Ascending aorta (tissue), 2 donors: ENCODE results near the gene TECTA. TPM values are rescaled to one million over a fixed set of nuclear protein-coding genes. Genes with fewer than 3 reads are reported as not detected.

Experiments
- DNase-seq, 2 donors: peaks; one replicate each; pipeline ENCODE4 v3.0.0-alpha.2; 2019; ENCODE audit warnings: low spot score in 2 of 2
- H3K27ac ChIP-seq, 2 donors: fragments of 200-600 bp; sonication (generic); one replicate each; pipeline ENCODE4 v1.5.1; 2016 to 2017; ENCODE audit warnings: mild to moderate bottlenecking in 1 of 2
- H3K27me3 ChIP-seq: fragments of 200-600 bp; sonication (generic); one replicate; pipeline ENCODE4 v1.5.1; 2017
- H3K36me3 ChIP-seq, 2 donors: fragments of 200-600 bp; sonication (generic); one replicate each; pipeline ENCODE4 v1.5.1; 2016
- H3K4me1 ChIP-seq, 2 donors: fragments of 200-600 bp; sonication (generic); one replicate each; pipeline ENCODE4 v1.5.1; 2016 to 2017; ENCODE audit warnings: mild to moderate bottlenecking in 1 of 2
- H3K4me3 ChIP-seq, 2 donors: fragments of 200-600 bp; sonication (generic); one replicate each; pipeline ENCODE4 v1.5.1; 2016 to 2017; ENCODE audit warnings: mild to moderate bottlenecking in 1 of 2
- H3K9me3 ChIP-seq, 2 donors: fragments of 200-600 bp; sonication (generic); one replicate each; pipeline ENCODE4 v1.5.1; 2016
- intact Hi-C: fragments of 100-400 bp; cut with DNase I; formaldehyde crosslinking; loops from one replicate; pipeline ENCODE4 v1.15.1; 2023
- total RNA-seq: library from RNA; depleted of rRNA; stranded (reverse); fragments of >200 nt; gene quantifications from one replicate; pipeline ENCODE4 v1.1.0, GENCODE V29; 2016
- TF ChIP-seq, protein P1 (sequence below), 3 experiments: fragments of 200-600 bp in 2 of 3; fragments of 450-650 bp in 1 of 3; sonication (generic) in 2 of 3; IDR thresholded peaks; one replicate each; pipeline ENCODE4 v1.5.1; 2016 to 2019; ENCODE audit warnings: antibody characterized with exemption in 3 of 3, mild to moderate bottlenecking in 1 of 3, moderate library complexity in 1 of 3

TECTA gene
- total RNA-seq, 1 donor from 2014 or later: not detected

GRCh38 chr11:121091492-121092152 lies 9.4 kb upstream of the TECTA start:
- Histone ChIP-seq H3K36me3 (peaks cover 0 to 11% of the 10 kb centered on the region in 2 donors), H3K4me3 (no peak overlapping the region), H3K9me3 (no peaks in the 10 kb centered on the region), H3K4me1 (no peaks in the 10 kb centered on the region), H3K27ac (no peak overlapping the region), H3K27me3 (no peaks in the 10 kb centered on the region)
- intact Hi-C loops: no loop called here
- DNase-seq: no peak
- TF ChIP-seq, protein P1, sequence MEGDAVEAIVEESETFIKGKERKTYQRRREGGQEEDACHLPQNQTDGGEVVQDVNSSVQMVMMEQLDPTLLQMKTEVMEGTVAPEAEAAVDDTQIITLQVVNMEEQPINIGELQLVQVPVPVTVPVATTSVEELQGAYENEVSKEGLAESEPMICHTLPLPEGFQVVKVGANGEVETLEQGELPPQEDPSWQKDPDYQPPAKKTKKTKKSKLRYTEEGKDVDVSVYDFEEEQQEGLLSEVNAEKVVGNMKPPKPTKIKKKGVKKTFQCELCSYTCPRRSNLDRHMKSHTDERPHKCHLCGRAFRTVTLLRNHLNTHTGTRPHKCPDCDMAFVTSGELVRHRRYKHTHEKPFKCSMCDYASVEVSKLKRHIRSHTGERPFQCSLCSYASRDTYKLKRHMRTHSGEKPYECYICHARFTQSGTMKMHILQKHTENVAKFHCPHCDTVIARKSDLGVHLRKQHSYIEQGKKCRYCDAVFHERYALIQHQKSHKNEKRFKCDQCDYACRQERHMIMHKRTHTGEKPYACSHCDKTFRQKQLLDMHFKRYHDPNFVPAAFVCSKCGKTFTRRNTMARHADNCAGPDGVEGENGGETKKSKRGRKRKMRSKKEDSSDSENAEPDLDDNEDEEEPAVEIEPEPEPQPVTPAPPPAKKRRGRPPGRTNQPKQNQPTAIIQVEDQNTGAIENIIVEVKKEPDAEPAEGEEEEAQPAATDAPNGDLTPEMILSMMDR (IDR thresholded peaks at IDR 0.05): no peak

- no peak overlapping the region for H3K4me3 ChIP-seq
- H3K9me3 ChIP-seq: no peaks in the 10 kb centered on the region
- H3K36me3 ChIP-seq: no peaks in the 10 kb centered on the region
- no peaks in the 10 kb centered on the region for H3K4me1 ChIP-seq
- H3K27ac ChIP-seq: no peak overlapping the region
- TF ChIP-seq, protein P1 (IDR thresholded peaks at IDR 0.05): no peak
- DNase-seq: no peak
- intact Hi-C loops: no loop called here
- no peaks in the 10 kb centered on the region for H3K27me3 ChIP-seq
These were observed 5.5 kb upstream of the TECTA start for GRCh38 chr11:121095561-121095960.

GRCh38 chr11:121099364-121099763 lies 1.7 kb upstream of the TECTA start:
- no peaks in the 10 kb centered on the region for H3K27me3 ChIP-seq
- H3K4me3 ChIP-seq: no peak overlapping the region
- intact Hi-C loops: no loop called here
- TF ChIP-seq, protein P1 (IDR thresholded peaks at IDR 0.05): no peak
- no peak overlapping the region for H3K27ac ChIP-seq
- H3K9me3 ChIP-seq: no peaks in the 10 kb centered on the region
- no peaks in the 10 kb centered on the region for H3K4me1 ChIP-seq
- no peak for DNase-seq
- H3K36me3 ChIP-seq: no peaks in the 10 kb centered on the region

DNA sequence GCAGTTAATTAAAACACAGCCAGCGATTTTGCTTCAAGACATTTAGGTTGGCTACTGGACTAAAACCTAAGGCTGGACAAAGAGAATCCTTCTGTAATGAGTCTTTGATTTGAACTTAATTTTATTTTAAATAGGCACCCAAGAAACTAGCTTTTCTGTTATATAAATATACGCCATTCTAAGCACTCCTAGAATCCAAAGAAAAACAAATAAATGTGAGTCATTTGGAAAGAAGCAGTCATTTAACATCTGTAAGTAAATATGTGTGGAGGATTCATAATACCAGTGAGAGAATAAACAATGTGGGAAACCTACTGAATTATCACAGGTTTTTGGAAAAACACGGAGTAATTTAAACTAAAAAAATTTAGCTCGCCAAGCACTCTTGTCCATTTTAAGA lies 1.2 kb upstream of the TECTA start:
- H3K27ac ChIP-seq: no peak overlapping the region
- H3K36me3 ChIP-seq: no peaks in the 10 kb centered on the region
- DNase-seq: no peak
- no peaks in the 10 kb centered on the region for H3K27me3 ChIP-seq
- no peaks in the 10 kb centered on the region for H3K9me3 ChIP-seq
- no peaks in the 10 kb centered on the region for H3K4me1 ChIP-seq
- TF ChIP-seq, protein P1 (IDR thresholded peaks at IDR 0.05): no peak
- intact Hi-C loops: no loop called here
- no peak overlapping the region for H3K4me3 ChIP-seq

GRCh38 chr11:121104312-121104762 lies 3.3 kb downstream of the TECTA start:
- TF ChIP-seq, protein P1 (IDR thresholded peaks at IDR 0.05): no peak
- Histone ChIP-seq H3K27ac (no peak overlapping the region), H3K36me3 (no peaks in the 10 kb centered on the region), H3K4me3 (no peak overlapping the region), H3K27me3 (no peaks in the 10 kb centered on the region), H3K9me3 (no peaks in the 10 kb centered on the region), H3K4me1 (no peaks in the 10 kb centered on the region)
- intact Hi-C loops: no loop called here
- DNase-seq: no peak
